Measurements from ENCODE around the gene BRINP3. TPM values are rescaled to one million over a fixed set of nuclear protein-coding genes. Genes with fewer than 3 reads are reported as not detected.

The BRINP3 gene
- total and polyA plus RNA-seq, 3 donors from 2014 or later, result 2.0 to 10.6 (median 2.2) TPM

DNA sequence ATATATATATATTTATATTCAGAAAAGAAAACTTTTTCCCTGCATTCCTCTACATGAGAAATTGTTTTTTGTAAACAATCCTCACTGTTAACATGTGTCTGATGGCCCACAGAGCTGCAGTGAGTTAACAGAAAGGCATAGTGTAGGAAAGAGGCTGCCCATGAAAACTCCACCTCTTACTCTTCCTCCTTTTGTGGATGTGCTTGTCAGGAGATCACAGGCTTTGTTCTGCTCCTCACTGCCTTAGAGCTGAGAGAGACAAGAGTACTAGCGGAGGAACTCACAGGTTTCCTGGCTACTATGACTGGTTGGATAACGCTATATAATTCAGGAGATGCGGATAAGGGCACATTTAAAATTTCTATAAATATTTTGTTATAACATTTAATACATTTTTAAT, 200.6 kb downstream of the BRINP3 start:
- no peak for DNase-seq
- WGBS, 2 donors, result 95 to 98% methylated on average over 3 of the region's 3 CpGs
- no peaks in the 10 kb centered on the region for H3K9me3 ChIP-seq
- TF ChIP-seq POLR2A (IDR thresholded peaks at IDR 0.05) (no peak), CTCF (IDR thresholded peaks at IDR 0.05) (no peak)
- no peak overlapping the region for H3K4me3 ChIP-seq
- intact Hi-C loops (cut with DNase I; ENCODE audit: low total_unique reads), result no loop called here
- no peaks in the 10 kb centered on the region for H3K27me3 ChIP-seq
- no peaks in the 10 kb centered on the region for H3K36me3 ChIP-seq (ENCODE audit: low read depth, missing control alignments)
- H3K27ac ChIP-seq, result no peak overlapping the region
- H3K4me1 ChIP-seq, result no peaks in the 10 kb centered on the region

DNA sequence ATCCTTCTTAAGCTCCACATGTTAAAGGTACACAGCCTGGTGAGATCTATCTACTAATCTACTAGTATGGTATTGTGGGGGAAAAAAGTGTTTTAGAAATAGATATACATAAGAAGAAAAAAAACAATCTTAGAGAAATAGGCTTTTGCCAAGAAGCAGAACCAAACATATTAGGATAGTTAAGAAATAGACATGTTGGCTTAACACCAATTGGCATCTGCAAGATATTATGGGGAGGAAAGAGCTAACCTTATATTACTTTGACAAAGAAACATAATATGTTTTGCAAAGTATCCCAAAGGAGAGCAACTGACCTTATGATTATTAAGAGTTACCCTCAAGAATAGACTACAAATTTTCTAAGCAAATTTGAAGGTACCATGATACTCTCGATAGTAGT, 202.9 kb downstream of the BRINP3 start:
- Histone ChIP-seq H3K27me3 (no peaks in the 10 kb centered on the region), H3K36me3 (ENCODE audit: low read depth, missing control alignments) (no peaks in the 10 kb centered on the region), H3K4me3 (no peak overlapping the region), H3K9me3 (no peaks in the 10 kb centered on the region), H3K4me1 (no peaks in the 10 kb centered on the region), H3K27ac (no peak overlapping the region)
- TF ChIP-seq CTCF (IDR thresholded peaks at IDR 0.05) (no peak), POLR2A (IDR thresholded peaks at IDR 0.05) (no peak)
- no peak for DNase-seq
- WGBS, 2 donors, result 88 to 100% methylated on average over 1 of the region's 1 CpG
- intact Hi-C loops (cut with DNase I; ENCODE audit: low total_unique reads), result no loop called here

- Histone ChIP-seq H3K4me1 (no peaks in the 10 kb centered on the region), H3K27me3 (no peaks in the 10 kb centered on the region), H3K9me3 (no peaks in the 10 kb centered on the region), H3K4me3 (no peak overlapping the region), H3K36me3 (ENCODE audit: low read depth, missing control alignments) (no peaks in the 10 kb centered on the region), H3K27ac (no peak overlapping the region)
- no peak for DNase-seq
- WGBS, 2 donors, result 77 to 82% methylated on average over 2 of the region's 2 CpGs
- intact Hi-C loops (cut with DNase I; ENCODE audit: low total_unique reads), result no loop called here
- no peak for TF ChIP-seq CTCF (IDR thresholded peaks at IDR 0.05)
- TF ChIP-seq POLR2A (IDR thresholded peaks at IDR 0.05), result no peak
Measured at GRCh38 chr1:190273161-190273560, 204.5 kb downstream of the BRINP3 start.

- no peak overlapping the region for H3K4me3 ChIP-seq
- 80 to 94% methylated on average over 3 of the region's 3 CpGs for WGBS, 2 donors
- no peaks in the 10 kb centered on the region for H3K9me3 ChIP-seq
- TF ChIP-seq CTCF (IDR thresholded peaks at IDR 0.05) (no peak), POLR2A (IDR thresholded peaks at IDR 0.05) (no peak)
- no peak for DNase-seq
- H3K27me3 ChIP-seq, result no peaks in the 10 kb centered on the region
- H3K27ac ChIP-seq, result no peak overlapping the region
- intact Hi-C loops (cut with DNase I; ENCODE audit: low total_unique reads), result no loop called here
- no peaks in the 10 kb centered on the region for H3K4me1 ChIP-seq
- no peaks in the 10 kb centered on the region for H3K36me3 ChIP-seq (ENCODE audit: low read depth, missing control alignments)
Measured at GRCh38 chr1:190262538-190262937, 215.1 kb downstream of the BRINP3 start.

DNA sequence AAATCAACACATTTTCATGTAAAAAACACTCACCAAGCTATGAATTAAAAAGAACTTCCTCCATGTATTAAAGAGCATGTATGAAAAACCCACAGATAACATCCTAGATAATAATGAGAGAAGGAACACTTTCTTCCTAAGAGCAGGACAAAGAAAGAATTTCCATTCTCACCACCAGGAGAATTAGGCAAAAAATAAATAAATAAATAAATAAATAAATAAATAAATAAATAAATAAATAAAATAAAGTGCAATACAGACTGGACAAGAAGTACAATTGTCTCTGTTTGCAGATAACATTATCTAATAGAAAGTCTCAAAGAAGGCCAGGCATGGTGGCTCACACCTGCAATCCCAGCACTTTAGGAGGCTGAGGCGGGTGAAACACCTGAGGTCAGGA, 218.2 kb downstream of the BRINP3 start:
- WGBS, 2 donors, result 95 to 96% methylated on average over 1 of the region's 1 CpG

More for the DNA sequence above, 218.2 kb downstream of the BRINP3 start:
- no peak overlapping the region for H3K4me3 ChIP-seq
- no peak for TF ChIP-seq POLR2A (IDR thresholded peaks at IDR 0.05)
- TF ChIP-seq CTCF (IDR thresholded peaks at IDR 0.05), result no peak
- no peaks in the 10 kb centered on the region for H3K27me3 ChIP-seq
- intact Hi-C loops (cut with DNase I; ENCODE audit: low total_unique reads), result no loop called here
- no peak overlapping the region for H3K27ac ChIP-seq
- no peaks in the 10 kb centered on the region for H3K4me1 ChIP-seq
- no peak for DNase-seq
- no peaks in the 10 kb centered on the region for H3K9me3 ChIP-seq
- H3K36me3 ChIP-seq (ENCODE audit: low read depth, missing control alignments), result no peaks in the 10 kb centered on the region
